ENCODE measurements around the gene PGAP6. TPM values are rescaled to one million over a fixed set of nuclear protein-coding genes. Genes with fewer than 3 reads are reported as not detected.

The PGAP6 gene
- total and polyA plus RNA-seq, 2 of the 13 experiments (the other 11 are each of a cell fraction or from before 2014, with no cell fraction given), result 52.7 to 136 TPM

- TF ChIP-seq THAP9 (CRISPR knock-in tag; IDR thresholded peaks at IDR 0.05; ENCODE audit: borderline replicate concordance) (peak; percentile 62; the same call in 1 of the 2 replicates), ZMYM3 (CRISPR knock-in tag; IDR thresholded peaks at IDR 0.05) (peak; percentile 48; the same call in 1 of the 2 replicates), SRSF4 (IDR thresholded peaks at IDR 0.05; ENCODE audit: low read depth, low read length, poor library complexity, severe bottlenecking) (no peak), SPEN (CRISPR knock-in tag; IDR thresholded peaks at IDR 0.05; ENCODE audit: low read depth) (peak; percentile 66), ZNF605 (CRISPR knock-in tag; IDR thresholded peaks at IDR 0.05) (no peak), ZNF337 (CRISPR knock-in tag; IDR thresholded peaks at IDR 0.05; ENCODE audit: borderline replicate concordance, low read depth) (peak; percentile 75; the same call in 1 of the 2 replicates), ZNF121 (CRISPR knock-in tag; IDR thresholded peaks at IDR 0.05) (no peak), ZNF292 (CRISPR knock-in tag; IDR thresholded peaks at IDR 0.05; ENCODE audit: borderline replicate concordance, low read depth) (peak; percentile 31; the same call in 1 of the 2 replicates), ZNF614 (CRISPR knock-in tag; IDR thresholded peaks at IDR 0.05; ENCODE audit: borderline replicate concordance) (peak; percentile 53; the same call in 1 of the 2 replicates), CCDC6 (CRISPR knock-in tag; IDR thresholded peaks at IDR 0.05) (no peak), KLF6 (CRISPR knock-in tag; IDR thresholded peaks at IDR 0.05) (peak; percentile 36; the same call in 1 of the 2 replicates), SOX6 (IDR thresholded peaks at IDR 0.05) (no peak), SOX6 (CRISPR knock-in tag; IDR thresholded peaks at IDR 0.05) (peak; percentile 50; the same call in 1 of the 2 replicates), TMF1 (CRISPR knock-in tag; IDR thresholded peaks at IDR 0.05; ENCODE audit: low read depth) (no peak), RCOR2 (CRISPR knock-in tag; IDR thresholded peaks at IDR 0.05) (peak; percentile 65; the same call in 1 of the 2 replicates), ZKSCAN5 (CRISPR knock-in tag; IDR thresholded peaks at IDR 0.05) (no peak), ERF (CRISPR knock-in tag; IDR thresholded peaks at IDR 0.05) (peak; percentile 52; the same call in 1 of the 2 replicates), KDM1A (CRISPR knock-in tag; IDR thresholded peaks at IDR 0.05) (0 out of 2 replicates have a peak, but pooled peaks have one; percentile 27), ZNF414 (CRISPR knock-in tag; IDR thresholded peaks at IDR 0.05) (no peak), ETV5 (CRISPR knock-in tag; IDR thresholded peaks at IDR 0.05; ENCODE audit: borderline replicate concordance) (peak; percentile 88; the same call in 1 of the 2 replicates), BHLHE40 (IDR thresholded peaks at IDR 0.05; ENCODE audit: low read length) (no peak), ZNF503 (CRISPR knock-in tag; IDR thresholded peaks at IDR 0.05) (peak; percentile 42; the same call in 1 of the 2 replicates), ZKSCAN8 (CRISPR knock-in tag; IDR thresholded peaks at IDR 0.05; ENCODE audit: borderline replicate concordance) (no peak), ZNF792 (CRISPR knock-in tag; IDR thresholded peaks at IDR 0.05) (peak; percentile 45; the same call in 1 of the 2 replicates), FOXO1 (CRISPR knock-in tag; IDR thresholded peaks at IDR 0.05) (peak; percentile 76; the same call in 1 of the 2 replicates), AKAP8 (CRISPR knock-in tag; IDR thresholded peaks at IDR 0.05) (peak; percentile 82; the same call in 1 of the 2 replicates), CENPT (CRISPR knock-in tag; IDR thresholded peaks at IDR 0.05; ENCODE audit: low read depth) (peak; percentile 33; the same call in 1 of the 2 replicates)
Measured at GRCh38 chr16:359067-359763, 22.6 kb downstream of the PGAP6 start (continued).
